GM21723 (cell line): ENCODE measurements around the gene PHF12.

Experiments
- ATAC-seq: cut with Tn5 transposase; IDR thresholded peaks from one replicate; pipeline ENCODE4 v1.9.1; 2021; ENCODE audit warnings: mild to moderate bottlenecking, moderate library complexity; ENCODE audit not compliant: unreplicated experiment

Gene PHF12

DNA sequence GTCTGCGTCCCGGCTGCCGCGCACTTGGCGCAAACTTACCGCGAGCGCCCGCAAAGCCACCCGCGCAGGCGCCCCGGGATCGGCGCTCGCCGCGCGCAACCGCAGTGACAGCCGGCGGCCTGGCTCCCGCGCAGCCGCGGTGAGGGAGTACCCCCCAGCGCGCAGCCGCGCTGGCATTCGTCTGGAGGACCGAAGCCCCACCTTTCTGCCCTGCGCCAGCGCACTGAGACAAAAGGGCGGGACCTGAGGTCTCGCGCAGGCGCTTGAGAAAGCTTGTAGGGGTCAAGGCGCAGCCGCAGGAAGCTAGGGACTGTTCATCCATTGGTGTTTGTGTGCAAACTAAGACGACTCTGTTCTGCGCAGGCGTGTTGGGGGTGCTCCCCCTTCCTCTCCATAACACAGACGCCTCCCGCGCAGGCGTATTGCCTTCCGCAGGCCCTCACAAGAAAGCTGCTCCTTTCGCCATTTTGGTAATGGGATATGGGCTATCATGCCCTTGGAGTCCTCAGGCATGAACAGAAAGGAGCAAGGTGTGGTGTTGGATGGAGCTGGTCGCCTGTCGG is at the start of gene PHF12:
TSS of gene PHF12 (minus strand) at position 91 of the 563 bp plus-strand sequence. CDS start 558 bp downstream, outside the sequence.
- peak; percentile 45 for ATAC-seq

DNA sequence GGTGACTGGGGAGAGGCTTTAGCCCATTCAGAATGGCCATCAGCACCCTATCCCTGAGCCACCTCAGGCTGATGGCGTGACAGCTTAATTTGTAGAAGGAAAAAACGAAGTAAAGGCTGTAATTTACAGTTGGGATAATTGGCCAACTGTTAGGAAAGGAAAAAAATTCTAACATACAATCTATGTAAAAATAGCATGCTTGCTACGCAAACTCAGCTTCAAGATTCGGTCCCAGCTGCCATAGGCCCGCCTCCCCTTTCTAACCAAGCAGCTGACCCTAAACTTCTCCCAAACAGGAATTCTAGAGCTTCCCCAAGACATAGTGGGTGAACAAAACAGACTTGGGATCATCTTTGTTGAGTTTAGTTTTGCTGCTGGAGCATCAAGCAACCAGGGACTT is 49.7 kb upstream of the PHF12 start:
- ATAC-seq, result no peak

GRCh38 chr17:28999206-28999605 is 47.9 kb upstream of the PHF12 start:
- ATAC-seq, result no peak

DNA sequence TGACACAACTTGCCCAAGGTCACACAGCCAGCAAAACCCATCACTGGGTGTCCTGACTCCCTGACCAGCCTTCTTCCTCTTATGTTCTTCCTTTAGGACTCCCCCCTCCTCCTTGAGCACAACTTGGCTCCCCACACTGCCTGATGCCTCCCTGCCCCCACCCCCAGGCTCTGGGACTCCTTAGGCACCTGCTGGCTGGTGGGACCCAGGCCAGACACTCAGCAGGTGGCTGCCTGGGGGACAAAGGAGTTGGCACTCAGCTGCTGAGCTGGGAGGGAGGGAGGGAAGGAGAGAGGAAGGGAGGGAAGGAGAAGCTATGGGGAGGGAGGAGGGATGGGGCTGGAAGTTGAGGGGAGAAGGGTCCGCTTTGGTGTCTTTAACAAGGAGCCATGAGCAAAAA is 46.5 kb upstream of the PHF12 start:
- no peak for ATAC-seq

GRCh38 chr17:28996554-28997096 is 45.3 kb upstream of the PHF12 start:
- ATAC-seq, result no peak

DNA sequence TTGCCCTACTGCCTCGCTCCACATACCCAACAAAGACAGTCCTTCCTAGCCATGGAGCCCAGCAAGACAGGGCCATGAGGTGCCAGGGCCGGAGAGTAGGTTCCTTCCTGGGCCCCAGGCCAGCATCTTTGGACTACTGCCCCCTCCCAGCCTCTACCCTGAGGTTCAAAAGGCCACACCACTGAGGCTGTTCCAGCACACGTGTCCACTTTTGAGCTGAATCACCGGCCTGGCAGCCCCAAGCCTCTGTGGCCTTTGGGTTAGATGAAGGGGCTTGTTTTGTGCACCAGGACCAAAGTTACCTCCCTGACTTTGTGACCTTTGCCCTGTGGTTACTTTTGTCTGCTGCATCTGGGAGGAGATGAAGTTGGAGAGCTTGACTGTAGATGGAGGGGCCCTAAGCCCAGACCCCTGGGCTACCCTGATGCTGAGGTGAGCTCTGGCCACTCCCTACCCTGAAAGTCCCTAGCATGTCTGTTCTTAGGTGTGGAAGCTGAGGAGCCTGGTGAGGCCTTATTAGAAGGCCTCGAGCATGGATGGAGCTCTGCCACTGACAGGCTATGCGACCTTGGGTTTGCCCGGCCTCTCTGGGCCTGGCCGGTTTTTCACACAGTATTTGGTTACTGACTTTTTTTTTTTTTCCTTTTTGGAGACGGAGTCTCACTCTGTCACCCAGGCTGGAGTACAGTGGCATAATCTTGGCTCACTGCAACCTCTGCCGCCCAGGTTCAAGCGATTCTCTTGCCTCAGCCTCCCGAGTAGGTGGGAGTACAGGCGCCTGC is 42.5 kb upstream of the PHF12 start:
- ATAC-seq, result no peak

DNA sequence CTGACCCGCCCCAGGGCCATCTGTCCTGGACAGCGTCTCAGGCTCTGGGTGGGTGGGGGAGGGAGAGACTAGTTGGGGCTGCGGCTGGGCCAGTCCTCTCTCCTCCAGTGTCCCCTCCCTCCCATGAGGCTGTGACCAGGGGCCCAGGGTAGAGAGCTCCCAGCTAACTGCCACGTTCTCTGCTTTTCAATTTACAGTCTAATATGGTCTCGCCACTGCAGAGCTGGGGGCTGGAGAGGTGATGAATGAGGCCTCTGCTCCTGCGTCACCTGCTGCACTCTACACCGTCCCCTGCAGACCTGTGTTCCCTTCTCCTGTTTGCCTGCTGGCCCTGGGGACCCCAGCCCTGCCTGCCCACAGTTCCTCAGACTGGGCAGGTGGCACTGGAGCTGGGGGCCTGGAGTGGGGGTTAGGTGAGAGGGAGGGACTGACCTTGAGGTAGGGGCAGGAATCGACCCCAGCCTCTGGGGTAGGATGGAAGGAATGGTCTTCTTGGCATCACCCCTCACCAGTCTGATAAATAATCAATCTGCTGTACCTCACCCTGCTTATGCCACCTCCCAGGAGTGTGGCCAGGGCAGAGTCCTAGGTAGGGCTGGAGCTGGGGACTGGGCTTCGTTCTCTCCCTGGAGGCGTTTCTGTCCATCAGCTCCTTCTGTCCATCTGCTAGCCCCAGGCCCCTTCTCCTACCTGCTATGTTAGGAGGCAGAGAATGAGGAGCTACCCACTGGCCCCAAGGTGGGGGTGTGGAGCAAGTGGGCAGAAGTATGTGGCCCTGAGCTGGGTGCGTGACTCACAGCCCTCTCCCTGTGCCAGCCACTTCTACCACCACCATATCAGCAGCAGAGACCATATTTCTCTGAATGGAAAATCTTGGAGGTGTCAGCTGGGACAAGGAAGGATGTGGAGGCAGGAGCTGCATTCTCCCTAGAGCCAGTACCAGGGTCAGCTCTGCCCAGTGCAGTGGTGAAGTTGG is 41.6 kb upstream of the PHF12 start:
- ATAC-seq, result no peak

DNA sequence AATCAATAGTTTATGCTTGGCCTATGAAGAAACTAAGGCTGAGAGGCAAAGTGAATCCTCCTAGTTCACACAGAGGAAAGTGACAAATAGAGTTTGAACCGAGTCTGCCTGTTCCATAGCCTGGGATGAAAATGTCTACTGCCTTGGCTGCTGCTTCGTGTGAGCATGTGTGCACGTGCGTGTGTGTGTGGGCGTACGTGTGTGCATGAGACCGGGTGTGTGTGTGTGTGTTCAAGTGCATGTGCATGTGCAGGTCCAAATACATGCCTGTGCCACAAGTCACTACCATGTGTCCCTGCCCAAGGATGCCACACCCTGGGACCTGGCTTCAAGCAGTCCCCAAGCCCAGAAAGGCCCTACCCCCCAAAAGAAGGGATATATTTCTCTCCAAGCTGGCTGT is 40.9 kb upstream of the PHF12 start:
- ATAC-seq, result no peak

DNA sequence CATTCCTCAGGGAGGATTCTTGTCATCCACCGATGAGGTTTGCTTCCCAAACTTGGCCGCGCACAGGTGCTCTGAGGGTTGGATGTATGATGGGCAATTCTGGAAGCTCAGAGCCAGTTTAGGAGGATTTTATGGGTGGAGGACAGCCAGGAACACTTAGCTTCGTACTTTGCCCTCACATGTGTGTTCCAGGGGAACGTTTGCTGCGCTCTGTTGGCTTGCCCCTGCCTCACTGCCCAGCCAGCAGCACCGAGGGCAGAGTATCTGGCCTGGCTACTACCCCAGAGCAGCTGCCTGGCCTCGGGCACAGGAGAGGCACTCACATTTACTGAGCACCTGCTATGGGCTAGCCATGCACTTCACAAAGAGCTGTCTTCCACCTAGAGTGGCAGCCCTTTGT is 40.5 kb upstream of the PHF12 start:
- ATAC-seq, result no peak

DNA sequence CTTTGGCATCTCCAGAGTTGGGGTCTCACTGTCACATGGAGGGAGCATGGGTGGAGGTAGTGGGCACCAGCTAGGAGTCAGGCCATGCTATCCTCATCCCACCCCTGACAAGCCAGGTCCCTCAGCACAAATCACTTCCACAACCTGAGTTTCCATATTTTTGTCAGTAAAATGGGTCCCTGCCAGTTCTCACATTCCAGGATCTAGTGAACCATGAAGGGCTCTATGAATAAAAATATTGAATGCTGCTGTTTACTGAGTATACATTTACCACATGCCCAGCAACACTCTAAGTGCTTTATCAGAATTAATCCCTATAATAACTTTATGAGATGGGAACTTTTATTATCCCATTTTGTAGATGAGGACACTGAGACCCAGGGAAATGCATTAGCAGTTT is 37.7 kb upstream of the PHF12 start:
- ATAC-seq, result no peak

GRCh38 chr17:28988475-28988874 is 37.2 kb upstream of the PHF12 start:
- ATAC-seq, result no peak

DNA sequence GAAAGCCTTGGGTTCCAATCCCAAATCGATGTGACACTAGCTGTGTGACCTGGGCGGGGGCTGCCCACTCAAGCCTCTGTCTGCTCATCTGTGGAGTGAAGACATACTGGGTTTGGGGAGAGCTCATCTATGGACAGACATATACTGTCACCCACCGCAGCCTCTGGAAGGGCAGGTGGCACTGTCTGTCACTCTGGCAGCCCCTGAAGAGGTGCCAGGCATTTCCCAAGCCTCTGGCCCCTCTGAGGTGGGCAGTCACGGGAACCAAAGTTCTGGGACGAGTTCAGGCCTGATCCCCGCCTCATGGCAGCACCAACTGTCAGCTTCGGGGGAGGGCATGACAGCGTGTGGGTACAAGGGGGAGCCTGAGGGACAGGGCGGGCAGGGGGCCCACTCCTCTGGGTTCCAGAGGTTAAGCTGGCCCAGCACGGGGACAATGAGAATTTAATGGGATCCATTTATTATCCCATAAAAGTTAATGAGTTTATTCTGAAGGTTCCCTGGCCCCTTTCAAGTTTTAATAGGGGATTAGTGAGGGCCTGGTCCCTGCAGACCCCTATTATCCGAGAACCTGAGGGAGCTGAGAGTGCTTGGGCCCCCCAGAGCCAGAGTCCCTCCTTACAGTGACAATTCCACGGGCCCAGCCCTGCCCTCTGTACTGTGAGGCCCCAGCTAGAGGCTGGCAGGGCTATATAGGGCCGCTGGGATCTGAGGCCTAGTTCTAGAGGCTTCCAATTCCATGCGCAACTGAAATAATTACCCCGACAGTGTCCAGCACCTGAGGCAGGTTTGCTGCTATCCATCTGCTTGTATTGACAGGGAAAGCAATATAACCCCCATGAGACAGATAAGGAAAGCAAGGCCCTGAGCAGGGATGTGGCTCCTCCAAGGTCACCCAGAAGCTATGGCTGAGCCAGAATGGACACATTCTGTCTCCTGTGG is 35.7 kb upstream of the PHF12 start:
- ATAC-seq, result no peak

DNA sequence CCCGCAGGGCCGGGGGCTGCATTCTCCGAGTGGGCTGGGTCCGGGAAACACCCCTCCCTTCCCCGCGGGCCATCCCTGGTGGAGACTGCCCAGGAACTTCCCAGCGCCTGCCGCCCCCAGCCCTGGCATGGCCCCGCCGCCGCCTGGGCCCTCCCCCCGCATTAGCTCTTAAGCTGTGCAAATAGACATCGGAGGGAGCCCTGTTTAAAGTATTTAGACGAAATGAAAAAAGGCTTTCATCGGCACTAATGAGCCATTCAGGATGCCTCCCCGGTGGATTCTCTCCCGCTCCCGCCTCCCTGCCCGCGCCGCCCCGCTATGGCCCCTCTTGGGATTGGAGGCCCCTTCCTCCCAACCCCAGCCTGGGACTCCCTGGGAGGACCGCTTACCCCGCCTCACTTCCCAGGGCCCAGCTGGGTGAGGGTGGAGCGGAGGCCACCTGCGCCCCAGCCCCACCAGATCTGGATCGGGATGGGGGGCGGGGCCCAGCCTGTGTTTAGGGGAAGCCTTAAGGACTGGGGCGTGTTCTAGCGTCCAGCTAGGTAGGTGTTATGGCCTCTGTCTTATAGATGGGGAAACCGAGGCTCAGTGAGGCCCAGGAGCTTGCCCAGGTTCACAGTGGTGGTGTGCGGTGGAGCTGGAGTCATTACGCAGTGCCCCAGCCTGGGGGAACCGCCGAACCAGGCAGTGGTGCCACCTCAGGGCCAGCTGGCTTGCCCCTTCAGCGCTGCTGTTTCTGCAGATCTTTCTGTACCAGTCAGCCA is 34.8 kb upstream of the PHF12 start:
- no peak for ATAC-seq

DNA sequence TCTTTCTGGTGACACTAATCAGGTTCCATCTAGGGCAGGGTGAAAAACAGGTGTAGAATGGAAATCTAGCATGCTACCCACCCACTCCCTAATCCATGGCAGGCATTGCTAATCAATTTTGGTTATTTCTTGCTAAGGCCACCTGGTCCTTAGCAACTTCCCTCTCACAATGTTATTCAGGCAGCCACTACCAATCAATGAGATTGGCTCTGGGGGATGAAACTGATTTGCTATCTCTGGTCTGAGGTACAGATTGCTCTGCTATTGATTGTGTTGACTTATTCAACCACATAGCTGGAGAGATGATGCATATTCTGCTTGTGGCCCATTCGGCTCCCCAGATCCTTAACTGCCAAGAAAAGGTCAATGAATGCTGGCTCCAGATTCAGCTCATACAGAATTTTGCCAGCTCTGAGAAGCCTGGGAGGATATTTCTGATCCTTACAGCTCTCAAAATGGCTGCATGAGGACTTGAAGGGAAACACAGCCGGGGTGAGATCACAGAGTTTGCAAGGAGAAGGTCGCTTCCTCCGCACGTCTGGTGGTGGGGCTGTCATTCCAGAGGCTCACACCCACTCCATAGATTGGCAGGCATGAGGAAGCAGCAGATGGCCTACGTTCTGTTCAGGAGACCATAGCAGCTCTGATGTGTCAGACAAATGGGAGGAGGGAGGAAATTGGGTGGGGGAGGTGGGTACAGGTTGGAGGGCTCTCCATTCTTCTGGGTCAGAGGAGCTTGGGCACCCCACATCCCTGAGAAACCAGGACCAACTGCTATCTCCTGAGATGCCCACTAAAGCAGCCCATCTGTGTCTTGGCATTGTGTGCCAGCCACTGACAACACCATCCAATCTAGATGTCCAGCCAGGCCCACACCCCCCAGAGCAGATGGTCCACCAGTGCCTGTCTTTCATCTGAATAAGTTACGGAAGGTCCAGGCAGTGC is 32.2 kb upstream of the PHF12 start:
- ATAC-seq, result no peak

GRCh38 chr17:28982131-28982793 is 30.9 kb upstream of the PHF12 start:
- no peak for ATAC-seq

- ATAC-seq, result no peak
Measured at GRCh38 chr17:28978356-28978964, 27.1 kb upstream of the PHF12 start.

DNA sequence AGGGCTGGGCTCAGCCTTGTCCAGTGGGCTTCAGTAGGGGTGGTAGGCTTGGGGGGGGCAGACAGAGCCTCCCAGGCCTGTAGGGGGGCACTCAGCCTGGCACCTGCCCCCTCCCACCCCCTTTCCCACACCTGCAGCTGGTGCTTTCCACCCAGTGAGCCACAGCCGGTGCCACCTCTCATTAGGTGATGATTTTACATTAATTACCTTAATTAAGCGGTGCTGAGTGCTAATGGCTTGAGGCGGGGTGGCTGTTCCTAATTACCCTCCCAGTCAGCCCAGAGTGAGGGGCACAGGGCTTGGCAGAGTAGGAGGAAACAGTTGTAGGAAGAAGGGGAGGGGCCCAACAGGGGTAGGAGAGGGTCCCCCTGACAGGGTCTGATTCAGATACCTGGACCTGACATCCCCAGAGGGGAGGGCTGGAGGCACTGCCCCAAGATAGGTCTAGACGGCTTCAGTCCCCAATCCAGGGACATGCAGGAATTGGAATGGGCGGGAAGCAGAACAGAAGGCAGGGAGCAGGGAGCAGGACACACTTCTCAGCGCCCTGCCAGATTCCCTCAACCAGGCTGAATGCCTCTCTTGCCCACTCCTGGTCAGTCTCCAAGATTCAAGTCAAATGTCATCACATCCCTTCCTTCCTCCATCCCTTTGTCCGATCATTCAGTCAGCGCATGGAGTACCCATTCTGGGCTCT is 26.5 kb upstream of the PHF12 start:
- ATAC-seq, result no peak
